22Rv1 (cell line): ENCODE results near the gene TEX53.

Source experiments
- H3K27ac ChIP-seq: fragments of 450-650 bp; 2 replicates; pipeline ENCODE4 v1.5.1; 2017
- ZFX ChIP-seq: fragments of 450-650 bp; IDR thresholded peaks from 2 replicates; pipeline ENCODE4 v1.6.1; 2017; ENCODE audit warnings: antibody characterized with exemption, borderline replicate concordance
- TF ChIP-seq, protein P1 (sequence below): fragments of 450-650 bp; IDR thresholded peaks from 2 replicates; pipeline ENCODE4 v1.5.1; 2017; ENCODE audit warnings: mild to moderate bottlenecking

The TEX53 gene

GRCh38 chr9:114678795-114679194 is 21.2 kb upstream of the TEX53 start:
- TF ChIP-seq, protein P1, sequence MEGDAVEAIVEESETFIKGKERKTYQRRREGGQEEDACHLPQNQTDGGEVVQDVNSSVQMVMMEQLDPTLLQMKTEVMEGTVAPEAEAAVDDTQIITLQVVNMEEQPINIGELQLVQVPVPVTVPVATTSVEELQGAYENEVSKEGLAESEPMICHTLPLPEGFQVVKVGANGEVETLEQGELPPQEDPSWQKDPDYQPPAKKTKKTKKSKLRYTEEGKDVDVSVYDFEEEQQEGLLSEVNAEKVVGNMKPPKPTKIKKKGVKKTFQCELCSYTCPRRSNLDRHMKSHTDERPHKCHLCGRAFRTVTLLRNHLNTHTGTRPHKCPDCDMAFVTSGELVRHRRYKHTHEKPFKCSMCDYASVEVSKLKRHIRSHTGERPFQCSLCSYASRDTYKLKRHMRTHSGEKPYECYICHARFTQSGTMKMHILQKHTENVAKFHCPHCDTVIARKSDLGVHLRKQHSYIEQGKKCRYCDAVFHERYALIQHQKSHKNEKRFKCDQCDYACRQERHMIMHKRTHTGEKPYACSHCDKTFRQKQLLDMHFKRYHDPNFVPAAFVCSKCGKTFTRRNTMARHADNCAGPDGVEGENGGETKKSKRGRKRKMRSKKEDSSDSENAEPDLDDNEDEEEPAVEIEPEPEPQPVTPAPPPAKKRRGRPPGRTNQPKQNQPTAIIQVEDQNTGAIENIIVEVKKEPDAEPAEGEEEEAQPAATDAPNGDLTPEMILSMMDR, result no peak
- TF ChIP-seq ZFX, result no peak
- no peak overlapping the region for H3K27ac ChIP-seq

GRCh38 chr9:114678130-114678529 is 20.5 kb upstream of the TEX53 start:
- no peak overlapping the region for H3K27ac ChIP-seq
- TF ChIP-seq ZFX, result no peak

- no peak overlapping the region for H3K27ac ChIP-seq
- TF ChIP-seq, protein P1, result no peak
- no peak for TF ChIP-seq ZFX
These were observed 19.8 kb upstream of the TEX53 start for GRCh38 chr9:114677418-114677817.

DNA sequence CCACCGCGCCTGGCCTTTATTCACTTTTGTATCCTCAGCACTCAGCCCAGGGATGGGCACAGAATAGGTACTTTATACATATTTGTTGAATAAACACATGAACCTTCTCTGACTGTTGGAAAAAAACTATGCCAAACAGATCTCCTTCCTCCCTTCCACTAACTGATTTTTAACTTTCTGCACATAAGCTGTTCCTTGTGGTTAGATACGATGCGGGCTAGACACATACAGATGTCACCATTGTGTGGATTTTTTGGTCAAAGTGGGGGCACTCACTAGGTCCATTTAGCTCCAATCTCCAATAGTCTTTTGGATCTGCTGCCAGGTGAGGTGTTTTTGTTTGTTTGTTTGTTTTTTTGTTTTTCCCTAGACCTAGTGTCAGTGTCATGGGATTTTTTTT is 19.3 kb upstream of the TEX53 start:
- H3K27ac ChIP-seq, result no peak overlapping the region
- TF ChIP-seq ZFX, result no peak
- TF ChIP-seq, protein P1, result no peak

DNA sequence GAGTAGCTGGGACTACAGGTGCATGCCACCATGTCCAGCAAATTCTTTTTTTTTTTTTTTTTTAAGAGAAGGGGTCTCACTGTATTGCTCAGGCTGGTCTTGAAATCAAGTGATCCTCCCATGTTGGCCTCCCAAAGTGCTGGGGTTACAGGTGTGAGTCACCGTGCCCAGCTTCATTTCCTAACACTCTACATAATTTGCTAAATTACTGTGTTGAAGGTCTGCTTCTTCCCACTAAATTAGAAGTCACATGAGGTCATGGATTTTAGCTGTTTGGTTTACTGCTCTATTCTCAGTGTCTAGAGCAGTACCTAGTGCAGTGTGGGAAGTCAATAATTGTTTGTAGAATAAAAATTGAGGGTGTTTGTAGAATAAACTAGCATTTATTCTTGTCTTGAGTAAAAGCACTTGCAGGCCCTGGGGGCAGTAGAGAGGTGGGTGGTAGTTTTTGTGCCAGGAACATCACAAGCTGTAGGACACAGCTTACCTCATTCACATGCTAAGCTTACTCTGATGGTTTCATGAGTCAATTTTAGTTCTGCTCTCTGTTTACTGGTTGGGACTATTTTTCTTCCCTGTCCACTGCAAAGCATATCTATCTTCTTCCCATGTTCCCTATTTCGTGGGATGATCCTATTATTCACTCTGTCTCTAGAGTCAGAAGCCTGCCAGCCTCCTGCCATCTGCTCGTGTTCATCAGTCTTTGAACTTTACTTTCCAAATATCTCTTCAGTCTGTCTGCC is 17.4 kb upstream of the TEX53 start:
- TF ChIP-seq, protein P1, result no peak
- no peak for TF ChIP-seq ZFX
- no peak overlapping the region for H3K27ac ChIP-seq

DNA sequence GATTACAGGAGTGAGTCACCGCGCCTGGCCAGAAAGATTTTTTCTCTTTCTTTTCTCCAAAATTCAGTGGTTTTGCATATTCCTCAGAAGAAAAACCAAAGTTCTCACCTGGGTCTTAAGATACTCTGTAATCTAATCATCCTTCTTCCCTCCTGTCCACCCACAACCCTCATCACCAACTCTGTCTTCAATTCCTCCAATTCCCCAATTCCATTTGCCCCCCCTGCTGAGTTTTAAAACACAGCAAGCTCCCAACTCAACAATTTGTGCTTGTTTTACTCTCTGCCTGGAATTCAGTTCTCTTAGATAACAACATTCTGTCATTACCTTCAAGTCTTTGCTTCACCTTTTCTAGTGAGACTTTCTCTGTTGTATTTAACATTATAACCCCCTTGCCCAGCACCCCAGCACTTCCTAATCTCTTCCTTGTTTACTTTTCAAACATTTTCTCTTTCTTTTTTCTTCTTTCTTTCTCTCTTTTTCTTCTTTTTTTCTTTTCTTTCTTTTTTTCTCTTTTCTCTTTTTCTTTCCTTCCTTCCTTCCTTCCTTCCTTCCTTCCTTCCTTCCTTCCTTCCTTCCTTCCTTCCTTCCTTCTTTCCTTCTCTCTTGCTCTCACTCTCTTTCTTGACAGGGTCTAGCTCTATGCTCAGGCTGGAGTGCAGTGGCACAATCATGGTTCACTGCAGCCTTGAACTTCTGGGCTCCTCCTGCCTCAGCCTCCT is 16.6 kb upstream of the TEX53 start:
- TF ChIP-seq ZFX, result no peak
- TF ChIP-seq, protein P1, result no peak

GRCh38 chr9:114671605-114672004 is 14.0 kb upstream of the TEX53 start:
- no peak overlapping the region for H3K27ac ChIP-seq
- TF ChIP-seq, protein P1, result no peak
- no peak for TF ChIP-seq ZFX

More for the DNA sequence above, 16.6 kb upstream of the TEX53 start:
- H3K27ac ChIP-seq, result no peak overlapping the region
